T follicular helper cell (primary cell): ENCODE measurements around the gene SSUH2.

ENCODE experiments used
- DNase-seq: peaks from one replicate; pipeline ENCODE4 v3.0.0-alpha.2; 2020; ENCODE audit warnings: low read depth

SSUH2 gene

GRCh38 chr3:8641472-8641871 is 3.1 kb downstream of the SSUH2 start:
- DNase-seq: no peak

GRCh38 chr3:8640223-8640622 is 4.4 kb downstream of the SSUH2 start:
- DNase-seq: no peak

- DNase-seq: no peak
These were observed 5.0 kb downstream of the SSUH2 start for GRCh38 chr3:8639659-8640000.

- DNase-seq: no peak
These were observed 5.5 kb downstream of the SSUH2 start for GRCh38 chr3:8638994-8639658.

GRCh38 chr3:8637348-8637747 is 7.2 kb downstream of the SSUH2 start:
- DNase-seq: no peak

- DNase-seq: no peak
These were observed 9.0 kb downstream of the SSUH2 start for GRCh38 chr3:8635631-8636030.

- DNase-seq: no peak
These were observed 9.5 kb downstream of the SSUH2 start for GRCh38 chr3:8635125-8635524.

GRCh38 chr3:8632402-8633237 is 12.0 kb downstream of the SSUH2 start:
- DNase-seq: no peak

- no peak for DNase-seq
These were observed 12.9 kb downstream of the SSUH2 start for GRCh38 chr3:8631661-8632060.

GRCh38 chr3:8629151-8630021 is 15.2 kb downstream of the SSUH2 start:
- DNase-seq: no peak

GRCh38 chr3:8627949-8628348 is 16.6 kb downstream of the SSUH2 start:
- DNase-seq: no peak

- no peak for DNase-seq
These were observed 17.2 kb downstream of the SSUH2 start for GRCh38 chr3:8627201-8627940.

- DNase-seq: no peak
These were observed 18.6 kb downstream of the SSUH2 start for GRCh38 chr3:8625991-8626390.

- no peak for DNase-seq
These were observed 20.0 kb downstream of the SSUH2 start for GRCh38 chr3:8624612-8625011.

GRCh38 chr3:8623741-8624140 is 20.9 kb downstream of the SSUH2 start:
- DNase-seq: no peak

GRCh38 chr3:8622873-8623691 is 21.5 kb downstream of the SSUH2 start:
- DNase-seq: no peak

GRCh38 chr3:8621872-8622271 is 22.7 kb downstream of the SSUH2 start:
- no peak for DNase-seq

GRCh38 chr3:8621141-8621540 is 23.5 kb downstream of the SSUH2 start:
- DNase-seq: no peak

- no peak for DNase-seq
These were observed 25.1 kb downstream of the SSUH2 start for GRCh38 chr3:8619548-8619947.

- no peak for DNase-seq
These were observed 25.6 kb downstream of the SSUH2 start for GRCh38 chr3:8618950-8619349.

- no peak for DNase-seq
These were observed 26.7 kb downstream of the SSUH2 start for GRCh38 chr3:8617921-8618320.
